Jurkat, Clone E6-1 (cell line): Measurements from ENCODE around the gene FAM81A. TPM values are rescaled to one million over a fixed set of nuclear protein-coding genes. Genes with fewer than 3 reads are reported as not detected.
A peak's percentile ranks its signal among the peaks of the same experiment; 100 is the strongest.
"Not testable (repeated sequence)": the region's sequence is repeated elsewhere in the genome, so short reads cannot be mapped to it uniquely, and the experiment has no call there.

Experiments used
- DNase-seq: peaks from one replicate; pipeline ENCODE4 v3.0.0-alpha.2; 2011; ENCODE audit warnings: low read depth, low spot score
- H3K4me3 ChIP-seq: 2 replicates; pipeline ENCODE4 v1.5.1; 2011; ENCODE audit warnings: mild to moderate bottlenecking, low read length, control low read depth, moderate library complexity
- polyA plus RNA-seq: library from polyadenylated mRNA; unstranded; fragments of >200 nt; gene quantifications from one replicate; pipeline ENCODE4 v1.2.1, GENCODE V29; 2012; ENCODE audit warnings: missing spikeins; ENCODE audit not compliant: insufficient read length, insufficient read depth

FAM81A gene
- 13.1 TPM for polyA plus RNA-seq

DNA sequence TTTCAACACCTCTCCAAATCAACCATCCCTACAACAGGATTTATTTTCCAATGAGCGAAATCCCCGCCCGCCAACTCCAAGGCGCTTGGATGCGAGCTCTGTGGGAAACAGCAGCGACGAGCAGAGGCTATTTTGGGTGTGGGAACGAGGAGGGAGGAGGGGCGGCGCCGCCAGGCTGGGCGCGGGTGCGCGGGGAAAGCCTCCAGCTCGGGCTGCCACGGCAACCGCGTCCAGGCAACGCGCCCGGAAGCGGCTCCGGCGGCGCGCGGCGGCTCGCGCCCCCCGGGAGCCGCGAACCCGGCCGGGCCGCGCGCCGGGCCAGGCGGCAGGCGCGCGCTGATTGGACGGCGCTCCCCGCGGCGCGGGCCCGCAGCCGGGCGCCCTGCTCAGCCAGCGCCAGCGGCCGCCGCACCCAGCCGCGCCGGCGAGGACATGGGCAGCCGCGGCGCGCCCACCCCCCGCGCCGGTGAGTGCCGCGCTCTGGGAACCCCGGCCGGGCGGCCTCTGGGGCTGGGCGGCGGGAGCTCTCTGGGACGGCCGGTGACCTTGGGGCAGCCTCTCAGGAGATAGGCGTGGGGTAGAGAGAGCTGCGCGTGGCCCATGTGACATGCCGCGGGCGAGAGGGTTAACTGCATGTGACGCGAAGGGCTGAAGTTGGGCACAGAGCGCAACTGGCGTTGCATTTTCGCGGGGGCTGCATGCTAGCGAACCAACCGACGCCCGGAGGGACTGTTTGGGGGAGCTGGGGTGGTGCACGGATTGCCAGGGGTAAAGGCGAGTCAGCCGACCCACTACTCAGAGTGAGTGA, at the start of gene FAM81A:
FAM81A (plus strand) TSS at position 370 of the 808 bp plus-strand sequence. CDS start 20,441 bp downstream, outside the sequence.
- DNase-seq: peak; percentile 42
- peak within 1 kb of the TSS; percentile 60 for H3K4me3 ChIP-seq

DNA sequence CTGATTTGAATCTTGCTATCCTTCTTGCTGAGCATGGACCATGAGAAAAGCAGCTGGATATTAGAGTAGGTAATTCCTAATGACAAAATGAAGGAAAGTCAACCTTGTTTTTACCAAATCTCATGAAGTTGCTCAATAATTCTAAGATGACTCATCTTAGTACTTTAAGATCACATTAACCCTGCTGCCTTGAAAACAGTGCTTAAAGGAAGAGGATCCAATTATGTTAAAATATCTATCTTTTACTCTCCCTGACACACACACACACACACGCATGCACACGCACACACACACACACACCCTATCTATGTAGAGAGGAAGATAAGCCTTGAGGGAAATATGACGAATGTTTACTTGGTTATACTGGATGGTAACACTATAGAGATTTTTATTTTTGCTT, 49.3 kb upstream of the FAM81A start:
- DNase-seq: no peak

DNA sequence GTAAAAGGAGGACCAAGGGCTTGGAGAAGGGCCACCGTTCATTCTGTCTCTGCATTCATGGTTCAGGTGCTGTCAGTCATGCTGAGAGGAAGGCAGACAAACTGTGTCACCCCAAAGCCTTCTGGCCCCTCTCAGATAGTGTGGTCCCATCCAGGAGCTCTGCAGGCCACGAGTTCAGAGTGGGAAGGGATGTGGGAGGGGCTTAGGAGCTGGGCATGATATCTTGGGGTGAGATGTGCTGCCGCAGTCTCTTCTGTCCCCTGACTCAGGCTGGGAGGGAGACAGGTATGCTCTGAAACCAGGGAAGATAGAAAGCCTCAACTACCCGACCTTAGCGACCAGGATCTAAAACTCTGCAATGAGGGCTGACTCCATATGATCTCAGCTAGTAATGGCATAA, 45.7 kb upstream of the FAM81A start:
- no peak overlapping the region for H3K4me3 ChIP-seq
- DNase-seq: no peak

More for the DNA sequence above, 49.3 kb upstream of the FAM81A start:
- no peak overlapping the region for H3K4me3 ChIP-seq

DNA sequence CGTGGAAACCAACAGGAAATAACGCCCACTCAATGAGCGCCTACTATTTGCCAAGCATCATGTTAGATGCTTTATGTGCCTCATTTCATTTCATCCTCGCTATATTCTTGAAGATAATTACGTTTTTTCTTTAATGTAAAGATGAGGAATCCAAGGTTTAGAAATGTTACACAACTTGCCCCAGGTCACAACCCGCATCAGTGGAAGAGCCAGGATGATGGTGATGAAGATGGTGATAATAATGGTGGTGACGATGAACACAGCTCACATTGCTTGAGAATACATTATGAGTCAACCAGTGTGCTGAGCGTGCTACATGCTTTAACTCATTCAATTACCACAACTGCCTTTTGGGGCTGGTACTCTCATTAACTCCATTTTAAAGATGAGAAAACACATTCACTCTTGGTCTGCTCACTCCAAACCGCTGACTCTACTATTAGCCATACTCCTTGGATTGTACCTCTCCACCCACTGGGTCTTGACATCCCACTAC, 43.8 kb upstream of the FAM81A start:
- no peak for DNase-seq
- no peak overlapping the region for H3K4me3 ChIP-seq

DNA sequence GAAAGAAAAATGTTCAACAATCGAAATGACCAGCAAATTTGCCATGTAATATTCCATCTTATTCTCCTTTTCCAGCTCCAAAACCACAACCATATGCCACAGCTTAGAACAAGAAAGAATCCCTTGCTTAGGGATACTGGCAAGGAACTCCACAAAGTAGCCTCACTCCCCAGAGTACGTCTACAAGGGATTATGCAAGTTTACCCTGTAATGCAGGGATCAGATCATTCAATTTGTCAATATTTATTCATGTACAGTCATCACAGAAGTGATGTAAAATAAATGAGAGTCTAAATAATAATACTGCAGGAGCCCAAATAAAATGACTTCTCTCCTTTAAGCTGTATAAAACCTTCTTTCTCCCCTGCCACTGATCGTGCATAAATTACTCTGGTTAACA, 41.8 kb upstream of the FAM81A start:
- H3K4me3 ChIP-seq: no peak overlapping the region
- DNase-seq: no peak

DNA sequence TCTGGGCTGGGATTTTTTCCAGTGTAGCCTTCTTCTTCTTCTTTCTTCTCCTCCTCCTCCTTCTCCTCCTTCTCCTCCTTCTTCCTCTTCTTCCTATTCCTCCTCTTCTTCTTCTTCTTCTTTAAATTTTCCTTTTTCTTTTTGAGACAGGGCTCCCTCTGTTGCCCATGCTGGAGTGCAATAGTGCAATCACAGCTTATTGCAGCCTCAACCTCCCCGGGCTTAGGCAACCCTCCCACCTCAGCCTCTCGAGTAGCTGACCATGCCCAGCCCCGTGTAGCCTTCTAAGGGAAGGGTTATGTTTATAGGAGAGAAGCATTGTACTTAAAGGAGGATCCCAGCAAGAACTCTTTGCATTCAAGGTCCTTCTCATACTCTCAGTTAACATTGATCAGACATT, 41.3 kb upstream of the FAM81A start:
- no peak overlapping the region for H3K4me3 ChIP-seq
- DNase-seq: no peak

DNA sequence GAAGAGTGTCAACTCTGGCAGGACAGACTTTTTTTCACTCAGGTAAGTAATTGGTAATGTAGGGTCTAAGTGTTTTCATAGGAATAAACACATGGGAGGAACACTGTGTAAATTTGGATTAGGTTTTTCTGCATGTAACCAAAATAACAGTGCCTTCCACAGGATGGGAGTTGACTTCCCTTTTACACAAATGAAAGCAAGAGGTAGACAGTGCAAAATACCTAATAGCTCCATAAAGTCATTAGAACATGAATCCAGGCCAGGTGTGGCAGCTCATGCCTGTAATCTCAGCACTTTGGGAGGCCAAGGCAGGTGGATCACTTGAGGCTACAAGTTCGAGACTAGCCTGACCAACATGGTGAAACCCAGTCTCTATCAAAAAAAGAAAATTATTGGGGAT, 39.8 kb upstream of the FAM81A start:
- no peak for DNase-seq
- H3K4me3 ChIP-seq: no peak overlapping the region

DNA sequence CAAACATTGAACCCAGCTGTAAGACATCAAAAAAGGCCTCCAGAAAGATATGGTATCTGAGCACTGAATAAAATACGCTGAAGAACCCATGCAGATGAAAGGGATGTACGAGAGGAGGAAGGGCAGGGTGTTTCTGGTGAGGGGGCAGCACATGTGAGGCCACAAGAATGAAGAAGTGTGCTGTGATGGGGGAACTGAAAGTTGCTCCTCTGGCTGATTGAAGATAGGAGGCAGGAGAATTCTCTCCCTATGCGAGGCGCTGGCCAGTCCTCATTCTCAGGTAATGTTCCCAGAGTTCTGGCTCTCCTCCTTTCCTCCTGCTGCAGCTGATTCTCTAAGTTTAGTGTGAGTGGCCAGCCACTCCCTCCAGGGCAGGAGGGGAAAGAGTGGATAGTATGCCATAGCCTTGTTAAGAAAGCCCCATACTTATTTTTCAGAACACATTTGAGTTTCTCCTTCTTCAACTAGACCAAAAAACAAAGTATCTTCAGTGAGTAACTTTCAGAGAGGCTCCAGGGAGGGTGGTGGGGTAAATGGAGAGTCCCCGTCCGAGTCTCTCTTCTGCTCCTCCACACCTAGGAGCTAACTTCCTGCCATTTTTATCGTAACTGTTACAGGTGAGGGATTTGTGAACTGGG, 38.4 kb upstream of the FAM81A start:
- no peak overlapping the region for H3K4me3 ChIP-seq

DNA sequence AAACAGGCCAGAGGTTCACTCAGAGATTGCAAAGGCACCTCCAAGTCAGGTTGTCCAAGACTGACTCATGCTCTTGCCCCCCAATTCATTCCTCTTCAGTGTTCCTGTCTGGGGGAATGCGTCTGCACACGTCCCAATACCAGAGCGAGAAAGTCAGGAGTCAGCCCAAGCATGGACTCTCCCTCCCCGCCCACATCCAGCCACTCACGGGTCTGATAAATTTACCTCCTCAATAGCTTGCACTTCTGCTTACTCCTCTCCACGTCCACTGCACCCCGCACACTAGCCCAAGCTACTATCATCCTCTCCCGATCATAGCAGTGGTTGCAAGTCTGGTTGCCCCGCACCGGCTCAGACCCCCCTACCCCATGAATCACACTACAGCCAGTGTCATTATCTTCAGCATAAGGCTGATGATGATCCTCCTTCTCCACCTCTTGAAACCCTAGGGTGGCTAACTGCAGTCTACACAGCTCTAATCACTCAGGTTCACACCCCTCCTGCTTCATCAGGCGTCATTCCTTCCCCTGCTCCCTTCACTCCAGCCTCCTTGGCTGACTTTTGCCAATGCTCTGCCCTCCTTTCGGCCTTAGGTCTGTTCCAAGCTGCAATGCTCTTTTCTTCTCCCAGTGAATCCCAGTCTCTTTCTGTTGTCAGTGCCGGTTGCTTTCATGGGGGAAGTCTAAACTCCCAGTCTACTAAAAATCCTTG, 37.7 kb upstream of the FAM81A start:
- DNase-seq: no peak
- H3K4me3 ChIP-seq: no peak overlapping the region

More for the DNA sequence above, 38.4 kb upstream of the FAM81A start:
- no peak for DNase-seq

DNA sequence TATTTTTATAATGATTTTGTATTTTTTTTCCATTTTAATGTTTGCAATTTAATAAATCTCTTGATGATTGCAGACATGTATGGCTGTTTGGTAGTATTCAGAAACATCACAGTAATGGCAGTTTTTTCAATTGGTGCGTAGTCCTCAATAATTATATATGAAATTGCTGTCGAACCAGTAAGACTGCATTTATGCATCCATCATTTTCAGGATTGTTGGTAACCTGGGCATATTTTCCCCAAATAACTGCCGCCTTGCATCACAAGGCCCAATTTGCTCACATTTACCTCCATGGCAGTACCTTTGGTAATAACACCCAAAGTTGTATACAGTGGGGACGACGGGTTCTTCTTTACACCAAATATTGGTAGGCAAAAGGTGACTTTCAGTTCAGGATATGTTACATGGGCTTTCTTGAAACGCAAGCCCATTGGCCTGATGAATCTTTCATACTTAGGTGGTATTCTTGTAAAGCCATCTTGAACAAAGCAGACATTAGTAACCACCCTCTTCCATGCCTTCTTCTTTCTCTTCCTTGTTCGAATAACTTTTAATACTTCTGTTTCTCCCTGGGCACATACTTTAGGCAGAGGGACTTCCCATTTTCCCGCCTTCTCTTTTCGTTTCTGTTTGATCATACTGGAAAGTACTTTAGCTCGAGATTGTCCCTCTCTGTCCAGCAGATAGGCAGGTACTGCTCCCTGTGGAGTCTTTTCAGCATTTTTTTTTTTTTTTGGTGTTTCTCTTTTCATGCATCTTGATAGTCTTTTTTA, 36.7 kb upstream of the FAM81A start:
- DNase-seq, H3K4me3 ChIP-seq: not testable (repeated sequence)

DNA sequence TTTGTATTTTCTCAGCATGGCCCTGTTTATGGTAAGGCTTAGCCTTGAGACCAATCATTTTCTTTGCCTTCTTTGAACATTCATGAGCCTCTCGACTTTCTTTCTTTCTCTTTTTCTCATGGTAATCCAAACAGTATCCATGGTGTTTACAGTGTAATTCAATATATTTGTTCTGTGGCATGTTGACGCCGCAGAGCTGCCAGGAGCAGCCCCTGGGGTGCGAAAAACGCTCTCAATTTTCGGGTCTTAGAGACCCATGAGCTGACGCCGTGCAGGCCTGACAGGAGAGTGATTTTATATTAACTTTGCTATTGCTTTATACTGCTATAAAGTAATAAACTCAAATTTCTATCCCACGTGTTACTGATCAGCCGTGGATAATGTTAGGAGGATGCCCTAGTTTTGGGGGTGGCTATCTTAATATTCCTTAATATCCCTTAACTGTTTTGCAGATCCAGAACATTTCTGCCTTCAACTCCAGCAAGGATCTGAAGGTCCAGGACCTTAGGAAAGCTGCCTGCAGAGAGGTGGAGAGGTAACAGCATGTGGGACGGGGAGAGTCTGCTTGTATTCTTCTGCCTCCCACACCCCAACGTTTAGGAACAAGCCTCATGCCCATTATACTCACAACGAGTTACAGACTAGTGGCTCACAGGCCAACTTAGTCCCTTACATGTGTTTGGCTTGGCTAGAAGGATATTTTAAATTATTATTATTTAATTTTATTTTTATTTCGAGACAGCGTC, 36.0 kb upstream of the FAM81A start:
- no peak for DNase-seq

DNA sequence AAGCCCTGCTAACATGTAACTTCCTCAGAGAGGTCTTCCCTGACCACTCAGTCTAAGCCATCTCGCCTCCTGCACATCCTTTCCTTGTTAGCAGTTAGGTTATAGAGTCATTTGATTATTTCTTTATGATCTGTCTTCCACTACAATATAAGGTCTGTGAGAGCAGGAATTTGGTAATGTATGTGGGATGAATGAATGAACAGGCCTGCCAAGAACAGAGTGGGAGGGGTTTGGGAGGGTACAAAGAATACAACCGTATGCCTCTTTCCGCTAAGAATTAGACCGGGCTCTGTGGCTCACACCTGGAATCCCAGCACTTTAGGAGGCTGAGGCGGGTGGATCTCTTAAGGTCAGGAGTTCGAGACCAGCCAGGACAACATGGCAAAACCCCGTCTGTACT, 32.9 kb upstream of the FAM81A start:
- no peak overlapping the region for H3K4me3 ChIP-seq
- no peak for DNase-seq

More for the DNA sequence above, 36.0 kb upstream of the FAM81A start:
- no peak overlapping the region for H3K4me3 ChIP-seq

DNA sequence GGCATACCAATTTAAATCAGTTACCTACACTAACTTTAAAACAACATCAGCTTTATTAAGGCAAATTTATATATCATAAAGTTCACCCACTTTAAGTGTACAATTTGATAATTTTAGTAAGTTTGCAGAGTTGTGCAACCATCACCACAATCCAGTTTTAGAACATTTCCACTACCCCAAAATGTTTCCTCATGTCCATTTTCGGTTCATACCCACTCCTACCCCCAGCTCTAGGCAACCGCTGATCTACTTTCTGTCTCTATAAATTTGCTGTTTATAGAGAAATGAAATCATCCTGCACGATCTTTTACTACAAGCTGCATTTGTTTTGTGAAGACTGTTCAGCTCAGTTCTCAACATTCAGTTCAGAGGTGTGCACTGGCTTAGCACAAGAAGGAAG, 31.5 kb upstream of the FAM81A start:
- DNase-seq: no peak
- H3K4me3 ChIP-seq: no peak overlapping the region

DNA sequence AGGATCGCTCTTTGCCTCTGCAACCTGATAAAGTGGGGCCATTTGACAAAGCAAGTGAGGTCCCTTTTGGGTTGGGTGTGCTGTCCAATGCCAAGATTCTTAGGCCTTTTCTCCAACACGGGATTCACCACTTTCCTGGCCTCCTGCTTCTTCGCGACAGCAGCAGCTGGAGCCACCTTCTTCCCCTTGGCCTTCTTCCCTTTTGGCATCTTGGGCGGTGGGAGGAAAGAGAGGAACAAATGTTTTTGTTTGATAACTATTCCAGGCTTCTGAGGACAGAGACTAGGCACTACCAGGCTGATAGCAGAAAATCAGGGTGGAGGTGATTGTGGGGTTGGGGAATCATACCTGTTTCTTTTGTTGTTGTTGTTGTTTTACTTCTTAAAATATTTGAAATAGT, 30.0 kb upstream of the FAM81A start:
- no peak for DNase-seq
- no peak overlapping the region for H3K4me3 ChIP-seq

DNA sequence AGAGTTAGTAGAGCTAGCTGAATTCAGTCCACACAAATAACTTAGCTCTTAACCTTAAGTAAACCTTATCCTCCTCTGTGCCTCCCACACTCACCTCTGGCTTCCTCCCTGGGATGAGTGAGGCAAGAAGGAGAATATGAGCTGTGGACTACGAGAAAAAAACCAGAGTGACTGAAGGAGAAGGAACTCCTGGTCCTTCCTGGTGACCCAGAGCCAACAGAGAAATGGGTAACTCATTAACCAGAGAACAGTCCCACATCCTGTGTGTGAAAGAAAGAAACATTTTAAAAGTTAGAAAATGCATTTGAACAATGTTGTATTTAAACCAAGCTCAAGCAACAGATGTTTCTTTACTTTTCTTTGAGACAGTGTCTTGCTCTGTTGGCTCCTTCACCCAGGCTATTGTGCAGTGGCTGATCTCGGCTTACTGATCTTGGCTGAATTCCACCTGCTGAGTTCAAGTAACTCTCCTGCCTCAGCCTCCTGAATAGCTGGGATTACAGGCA, 27.5 kb upstream of the FAM81A start:
- no peak overlapping the region for H3K4me3 ChIP-seq

DNA sequence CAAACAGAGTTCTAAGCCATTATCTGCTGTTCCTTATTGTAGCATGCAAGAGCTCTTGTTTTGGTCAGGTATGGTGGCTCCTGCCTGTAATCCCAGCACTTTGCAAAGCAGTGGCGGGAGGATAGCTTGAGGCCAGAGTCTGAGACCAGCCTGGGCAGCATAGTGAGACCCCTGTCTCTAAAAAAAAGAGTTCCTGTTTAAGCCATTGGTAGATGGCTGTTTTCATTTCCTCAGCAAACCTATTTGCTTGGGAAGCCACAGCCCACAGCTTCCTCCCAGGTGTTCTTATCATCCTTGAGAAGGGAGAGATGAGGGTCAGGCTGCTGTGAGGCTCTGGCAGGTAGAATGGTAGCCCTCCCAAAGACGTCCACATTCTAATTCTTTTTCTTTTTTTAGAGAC, 24.4 kb upstream of the FAM81A start:
- peak; percentile 60 for DNase-seq
- H3K4me3 ChIP-seq: no peak overlapping the region

More for the DNA sequence above, 27.5 kb upstream of the FAM81A start:
- peak; percentile 61 for DNase-seq

DNA sequence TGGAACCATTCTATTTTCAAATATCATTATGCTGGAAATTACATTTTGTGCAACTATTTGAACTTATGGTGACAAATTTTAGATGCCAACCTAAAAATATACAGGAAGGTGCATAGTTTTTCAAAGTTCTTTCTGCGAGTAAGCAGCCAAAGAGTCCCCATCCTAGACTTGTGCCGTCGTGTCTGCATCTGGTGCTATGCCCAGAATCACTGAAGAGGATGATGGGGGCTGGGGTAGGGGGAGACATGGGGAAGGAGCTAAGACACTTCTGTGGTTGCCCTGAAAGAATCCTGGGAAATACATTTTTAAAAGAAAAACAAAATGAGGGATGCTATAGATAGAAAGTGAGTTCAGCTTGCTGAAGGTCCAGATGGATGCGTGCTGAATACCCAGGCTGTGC, 21.2 kb upstream of the FAM81A start:
- no peak for DNase-seq
- H3K4me3 ChIP-seq: no peak overlapping the region

DNA sequence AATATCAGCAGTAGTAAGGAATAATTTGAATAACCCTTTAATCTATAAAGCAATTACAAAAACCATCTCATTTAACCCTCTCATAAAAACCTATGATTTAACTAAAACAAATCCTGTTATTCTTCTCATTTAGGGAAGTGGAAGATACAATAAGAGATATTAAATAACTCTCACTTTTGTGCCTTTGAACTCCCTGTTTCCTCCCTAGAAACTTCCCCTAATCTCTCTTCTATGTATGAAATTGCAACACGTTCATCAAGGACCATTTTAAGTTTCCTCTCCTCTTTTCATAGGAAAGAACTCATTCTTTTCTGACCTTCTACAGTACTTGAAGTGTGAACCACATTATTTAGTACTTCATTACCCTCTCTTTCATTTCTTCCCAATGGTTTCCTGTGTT, 18.8 kb upstream of the FAM81A start:
- no peak overlapping the region for H3K4me3 ChIP-seq
- no peak for DNase-seq
